ENCODE results near the gene PRELID2.

- no peak for TF ChIP-seq EZH2 (IDR thresholded peaks at IDR 0.05)
- TF ChIP-seq POLR2AphosphoS5 (IDR thresholded peaks at IDR 0.05; ENCODE audit: borderline replicate concordance, low read depth, low read length): no peak
Observed at GRCh38 chr5:145743396-145744061, 91.6 kb downstream of the PRELID2 start.

All from SK-N-MC (cell line).